Measurements from ENCODE around the gene MEI1. TPM values are rescaled to one million over a fixed set of nuclear protein-coding genes. Genes with fewer than 3 reads are reported as not detected.

MEI1 gene
- total RNA-seq, 4 donors from 2014 or later, result 1.1 to 20.5 TPM; not detected in 2

DNA sequence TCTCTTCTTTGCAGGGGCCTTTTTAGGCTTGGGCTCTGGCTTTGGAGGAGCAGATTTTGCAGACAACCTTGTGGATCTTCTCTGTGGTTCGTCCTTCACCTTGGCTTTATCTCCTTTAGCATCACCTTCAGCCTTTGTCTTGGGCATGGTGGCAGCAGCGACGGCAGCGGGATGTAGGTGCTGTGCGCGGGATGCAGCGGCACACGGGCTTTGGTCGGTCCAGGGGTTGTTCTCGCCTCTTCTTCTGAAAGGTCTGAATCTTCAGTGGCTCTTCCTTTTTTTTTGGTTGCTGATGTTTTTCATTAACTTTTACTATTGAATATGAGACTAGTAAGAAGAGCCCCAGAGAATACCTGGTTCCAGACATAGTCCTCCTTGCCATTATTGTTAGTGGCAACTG, 10.0 kb downstream of the MEI1 start:
- intact Hi-C loops (cut with DNase I; ENCODE audit: low total_unique reads) (no loop called here), in situ Hi-C loops (cut with MboI; ENCODE audit: low pct_ligation_motif_present in 1 of 4, low pct_unique_long_range_greater_than_20kb in 1 of 4, low sequenced_read_pairs in 3 of 4) (no loop called here)
- Histone ChIP-seq H3K4me1 (no peaks in the 10 kb centered on the region), H3K27me3 (no peaks in the 10 kb centered on the region), H3K9me3 (no peaks in the 10 kb centered on the region), H3K27ac (no peak overlapping the region), H3K36me3 (no peaks in the 10 kb centered on the region), H3K4me3 (no peak overlapping the region)
- TF ChIP-seq POLR2A (IDR thresholded peaks at IDR 0.05) (no peak), POLR2AphosphoS5 (IDR thresholded peaks at IDR 0.05) (no peak), EP300 (IDR thresholded peaks at IDR 0.05; ENCODE audit: low read depth) (no peak)
- TF ChIP-seq, protein P1, sequence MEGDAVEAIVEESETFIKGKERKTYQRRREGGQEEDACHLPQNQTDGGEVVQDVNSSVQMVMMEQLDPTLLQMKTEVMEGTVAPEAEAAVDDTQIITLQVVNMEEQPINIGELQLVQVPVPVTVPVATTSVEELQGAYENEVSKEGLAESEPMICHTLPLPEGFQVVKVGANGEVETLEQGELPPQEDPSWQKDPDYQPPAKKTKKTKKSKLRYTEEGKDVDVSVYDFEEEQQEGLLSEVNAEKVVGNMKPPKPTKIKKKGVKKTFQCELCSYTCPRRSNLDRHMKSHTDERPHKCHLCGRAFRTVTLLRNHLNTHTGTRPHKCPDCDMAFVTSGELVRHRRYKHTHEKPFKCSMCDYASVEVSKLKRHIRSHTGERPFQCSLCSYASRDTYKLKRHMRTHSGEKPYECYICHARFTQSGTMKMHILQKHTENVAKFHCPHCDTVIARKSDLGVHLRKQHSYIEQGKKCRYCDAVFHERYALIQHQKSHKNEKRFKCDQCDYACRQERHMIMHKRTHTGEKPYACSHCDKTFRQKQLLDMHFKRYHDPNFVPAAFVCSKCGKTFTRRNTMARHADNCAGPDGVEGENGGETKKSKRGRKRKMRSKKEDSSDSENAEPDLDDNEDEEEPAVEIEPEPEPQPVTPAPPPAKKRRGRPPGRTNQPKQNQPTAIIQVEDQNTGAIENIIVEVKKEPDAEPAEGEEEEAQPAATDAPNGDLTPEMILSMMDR (IDR thresholded peaks at IDR 0.05), result no peak
- DNase-seq, result no peak
- WGBS, 2 donors (ENCODE audit: low coverage in 1 of 2), result 92 to 98% methylated on average over 9 to 10 of the region's 10 CpGs

DNA sequence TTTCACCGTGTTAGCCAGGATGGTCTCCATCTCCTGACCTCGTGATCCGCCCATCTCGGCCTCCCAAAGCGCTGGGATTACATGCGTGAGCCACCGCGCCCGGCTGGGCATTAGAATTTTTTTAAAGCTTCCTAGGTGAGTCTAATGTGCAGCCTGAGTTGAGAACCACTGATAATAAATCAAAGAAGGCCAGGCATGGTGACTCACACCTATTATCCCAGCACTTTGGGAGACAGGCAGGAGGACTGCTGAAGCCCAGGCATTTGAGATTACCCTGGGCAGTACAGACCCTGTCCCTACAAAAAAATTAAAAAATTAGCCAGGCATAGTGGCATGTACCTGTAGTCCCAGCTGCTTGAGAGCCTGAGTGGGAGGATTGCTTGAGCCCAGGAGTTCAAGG, 13.7 kb downstream of the MEI1 start:
- intact Hi-C loops (cut with DNase I; ENCODE audit: low total_unique reads), result no loop called here
- Histone ChIP-seq H3K9me3 (no peaks in the 10 kb centered on the region), H3K4me1 (no peaks in the 10 kb centered on the region), H3K4me3 (no peak overlapping the region), H3K27me3 (no peaks in the 10 kb centered on the region), H3K36me3 (no peaks in the 10 kb centered on the region), H3K27ac (no peak overlapping the region)
- no peak for DNase-seq
- in situ Hi-C loops (cut with MboI; ENCODE audit: low pct_ligation_motif_present in 1 of 4, low pct_unique_long_range_greater_than_20kb in 1 of 4, low sequenced_read_pairs in 3 of 4), result no loop called here
- WGBS, 2 donors (ENCODE audit: low coverage in 1 of 2), result 94 to 97% methylated on average over 9 of the region's 9 CpGs
- TF ChIP-seq, protein P1 (IDR thresholded peaks at IDR 0.05), result no peak
- no peak for TF ChIP-seq EP300 (IDR thresholded peaks at IDR 0.05; ENCODE audit: low read depth)
- no peak for TF ChIP-seq POLR2A (IDR thresholded peaks at IDR 0.05)
- no peak for TF ChIP-seq POLR2AphosphoS5 (IDR thresholded peaks at IDR 0.05)

DNA sequence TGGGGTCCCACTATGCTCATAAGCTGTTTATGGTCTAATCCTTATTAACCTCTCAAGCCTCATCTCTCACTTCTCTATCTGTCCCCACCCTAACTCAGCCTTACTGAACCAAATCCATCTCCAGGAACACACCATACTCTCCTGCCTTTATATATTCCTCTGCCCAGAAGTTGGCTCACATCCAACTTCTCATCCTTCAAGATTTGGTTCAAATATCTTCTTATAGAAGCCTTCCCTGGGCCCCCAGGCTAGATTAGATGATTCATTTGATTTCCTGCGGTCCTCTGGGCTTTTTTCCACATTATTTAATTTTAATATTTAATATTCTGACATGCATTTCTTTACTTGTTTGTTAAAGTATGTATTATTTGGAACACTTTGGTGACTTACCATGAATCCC, 23.2 kb downstream of the MEI1 start:
- no peaks in the 10 kb centered on the region for H3K36me3 ChIP-seq
- H3K27me3 ChIP-seq, result no peaks in the 10 kb centered on the region
- no peaks in the 10 kb centered on the region for H3K4me1 ChIP-seq
- DNase-seq, result no peak
- in situ Hi-C loops (cut with MboI; ENCODE audit: low pct_ligation_motif_present in 1 of 4, low pct_unique_long_range_greater_than_20kb in 1 of 4, low sequenced_read_pairs in 3 of 4) (no loop called here), intact Hi-C loops (cut with DNase I; ENCODE audit: low total_unique reads) (no loop called here)
- H3K4me3 ChIP-seq, result no peak overlapping the region
- no peaks in the 10 kb centered on the region for H3K9me3 ChIP-seq
- 71 to 93% methylated on average over 1 of the region's 1 CpG for WGBS, 2 donors (ENCODE audit: low coverage in 1 of 2)
- TF ChIP-seq EP300 (IDR thresholded peaks at IDR 0.05; ENCODE audit: low read depth) (no peak), POLR2AphosphoS5 (IDR thresholded peaks at IDR 0.05) (no peak), POLR2A (IDR thresholded peaks at IDR 0.05) (no peak)
- TF ChIP-seq, protein P1 (IDR thresholded peaks at IDR 0.05), result no peak
- H3K27ac ChIP-seq, result no peak overlapping the region

DNA sequence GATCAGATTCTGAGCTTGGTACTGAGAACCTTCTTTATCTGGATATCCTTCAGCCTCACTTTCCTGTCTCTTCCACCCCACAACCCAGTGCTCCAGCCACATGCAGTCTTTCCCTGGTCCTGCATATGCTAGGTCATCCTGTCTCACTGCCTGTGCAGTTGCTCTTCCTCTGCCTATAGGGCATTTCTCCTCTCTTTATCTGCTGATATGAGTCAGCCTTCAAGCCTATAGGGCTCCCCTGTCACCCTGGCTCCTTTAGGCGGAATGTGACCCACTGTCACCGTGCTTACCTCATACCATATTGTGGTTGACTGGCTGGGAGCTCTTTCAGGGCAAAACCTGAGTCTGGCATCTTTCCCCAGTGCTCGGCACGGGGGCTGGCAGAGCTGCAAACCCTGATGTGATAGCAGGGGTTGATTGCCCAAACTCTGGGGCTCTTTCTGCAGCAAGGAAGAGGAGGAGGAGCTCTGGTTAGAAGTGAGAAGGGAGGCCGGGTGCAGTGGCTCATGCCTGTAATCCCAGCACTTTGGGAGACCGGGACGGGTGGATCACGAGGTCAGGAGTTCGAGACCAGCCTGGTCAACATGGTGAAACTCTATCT, 26.3 kb downstream of the MEI1 start:
- Histone ChIP-seq H3K9me3 (no peaks in the 10 kb centered on the region), H3K4me3 (no peak overlapping the region), H3K27me3 (no peaks in the 10 kb centered on the region), H3K27ac (no peak overlapping the region), H3K4me1 (no peaks in the 10 kb centered on the region), H3K36me3 (no peaks in the 10 kb centered on the region)
- intact Hi-C loops (cut with DNase I; ENCODE audit: low total_unique reads), result no loop called here
- in situ Hi-C loops (cut with MboI; ENCODE audit: low pct_ligation_motif_present in 1 of 4, low pct_unique_long_range_greater_than_20kb in 1 of 4, low sequenced_read_pairs in 3 of 4), result no loop called here
- TF ChIP-seq EP300 (IDR thresholded peaks at IDR 0.05; ENCODE audit: low read depth), result no peak
- no peak for TF ChIP-seq POLR2AphosphoS5 (IDR thresholded peaks at IDR 0.05)
- no peak for TF ChIP-seq POLR2A (IDR thresholded peaks at IDR 0.05)
- TF ChIP-seq, protein P1 (IDR thresholded peaks at IDR 0.05), result no peak
- 20 to 85% methylated on average over 1 to 9 of the region's 9 CpGs for WGBS, 2 donors (ENCODE audit: low coverage in 1 of 2)
- no peak for DNase-seq
